GM10847 (cell line): Measurements from ENCODE around the gene PAFAH1B1.

Experiments
- POLR2A ChIP-seq: IDR thresholded peaks from 2 replicates; pipeline ENCODE4 v1.6.1; 2011; ENCODE audit not compliant: insufficient read length; ENCODE audit errors: extremely low read depth

PAFAH1B1 gene

DNA sequence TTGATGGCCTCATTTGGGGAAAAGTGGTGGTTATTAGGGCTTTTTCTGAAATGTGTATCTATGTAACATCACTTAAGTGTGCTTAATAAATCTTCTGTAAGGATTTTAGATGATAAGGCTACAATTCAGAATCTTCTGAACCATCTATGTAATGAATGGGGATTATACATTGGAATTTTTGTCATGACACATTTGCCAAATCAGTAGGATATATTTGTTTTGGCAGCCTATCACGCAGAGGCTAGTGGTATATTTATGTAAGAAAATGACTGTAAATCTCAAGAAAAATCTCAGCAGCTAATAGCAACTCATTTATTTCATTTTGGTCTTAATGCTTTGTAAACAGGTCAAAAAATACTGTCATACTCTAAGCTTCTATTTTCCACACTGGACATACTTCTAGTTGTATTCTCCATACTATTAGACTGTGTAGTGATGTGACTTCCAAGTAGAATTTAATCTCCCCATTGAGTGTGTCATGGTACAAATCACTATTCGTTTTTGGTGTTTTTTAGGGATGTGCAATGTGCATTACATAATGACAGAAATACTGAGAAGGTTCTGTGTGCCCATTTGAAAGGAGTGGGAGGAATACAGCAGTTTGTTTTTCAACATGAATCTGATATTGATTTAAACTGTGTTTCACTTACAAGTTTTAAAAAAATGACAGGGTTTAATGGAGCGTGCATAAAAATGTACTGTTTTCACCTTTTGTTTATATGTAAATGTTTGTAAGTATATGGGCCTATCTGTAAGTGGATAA, 88.9 kb downstream of the PAFAH1B1 start:
- TF ChIP-seq POLR2A: no peak

DNA sequence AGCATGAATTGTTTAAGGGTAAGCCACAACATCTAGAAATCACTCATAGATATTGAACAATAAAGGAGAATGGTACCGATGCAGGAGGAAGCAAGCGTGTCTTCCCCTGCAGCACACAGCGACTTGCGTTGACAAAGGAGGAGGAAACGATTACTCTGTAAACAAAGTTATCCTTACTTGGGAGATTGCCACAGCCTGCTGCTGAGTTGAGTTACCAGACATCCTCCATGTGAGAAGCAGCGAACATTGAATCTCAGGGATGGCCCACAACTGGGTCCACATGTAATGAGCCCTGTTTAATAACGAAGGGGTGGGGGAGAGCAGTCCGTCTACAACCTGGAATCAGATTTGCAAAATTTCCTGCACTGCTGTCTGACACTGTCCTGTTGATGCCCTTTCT, 90.5 kb downstream of the PAFAH1B1 start:
- TF ChIP-seq POLR2A: no peak

DNA sequence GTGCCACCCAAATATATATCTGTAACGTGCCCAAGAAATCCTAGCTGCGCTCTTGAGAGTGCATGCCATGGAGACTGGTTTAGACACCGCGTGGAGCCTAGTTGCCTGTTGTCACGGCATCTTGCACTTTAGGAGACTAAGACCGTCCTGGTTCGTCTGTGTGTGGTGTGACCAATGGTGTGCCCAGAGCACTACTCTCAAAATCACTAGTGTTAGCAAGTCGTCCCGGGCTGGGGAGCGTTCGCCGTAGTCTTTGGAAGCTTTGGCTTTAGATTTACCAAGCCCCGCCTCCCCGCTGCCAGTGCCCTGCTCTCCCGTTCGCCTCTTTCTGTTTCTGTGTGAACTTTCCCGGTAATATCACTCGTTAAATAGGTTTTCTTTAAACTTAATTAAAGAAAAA, 91.1 kb downstream of the PAFAH1B1 start:
- TF ChIP-seq POLR2A: no peak

DNA sequence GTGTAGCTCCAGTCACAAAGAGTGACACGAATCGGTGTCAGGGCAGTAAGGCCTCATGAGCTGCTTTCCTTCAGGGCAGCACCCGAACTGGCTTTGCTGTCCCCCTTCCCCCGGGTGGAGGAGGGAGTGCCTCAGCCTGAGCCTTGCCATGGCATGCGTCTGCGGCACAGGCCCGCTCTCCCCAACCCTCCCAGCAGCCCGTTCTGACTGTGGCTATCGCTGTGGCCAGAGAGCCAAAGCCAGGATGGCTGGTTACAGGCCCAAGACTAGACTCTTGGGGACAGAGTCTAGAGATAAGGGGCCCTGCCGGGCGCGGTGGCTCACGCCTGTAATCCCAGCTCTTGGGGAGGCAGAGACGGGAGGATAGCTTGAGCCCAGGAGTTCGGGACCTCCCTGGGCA, 92.2 kb downstream of the PAFAH1B1 start:
- no peak for TF ChIP-seq POLR2A

DNA sequence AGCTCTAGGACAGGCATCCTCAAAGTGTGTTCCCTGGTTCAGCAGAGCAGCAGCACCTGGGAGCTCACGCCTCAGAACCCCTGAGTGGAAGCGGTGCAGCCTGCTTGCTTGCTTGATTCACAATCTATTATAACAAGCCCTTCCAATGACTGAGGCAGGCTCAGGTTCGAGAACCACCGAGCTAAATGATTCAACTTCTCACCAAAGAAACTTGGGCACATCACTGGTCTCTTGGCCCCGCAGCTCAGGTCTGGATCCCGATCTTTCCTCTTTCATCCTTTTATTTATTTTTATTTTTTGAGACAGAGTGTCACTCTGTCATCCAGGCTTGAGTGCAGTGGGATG, 93.6 kb downstream of the PAFAH1B1 start:
- no peak for TF ChIP-seq POLR2A

DNA sequence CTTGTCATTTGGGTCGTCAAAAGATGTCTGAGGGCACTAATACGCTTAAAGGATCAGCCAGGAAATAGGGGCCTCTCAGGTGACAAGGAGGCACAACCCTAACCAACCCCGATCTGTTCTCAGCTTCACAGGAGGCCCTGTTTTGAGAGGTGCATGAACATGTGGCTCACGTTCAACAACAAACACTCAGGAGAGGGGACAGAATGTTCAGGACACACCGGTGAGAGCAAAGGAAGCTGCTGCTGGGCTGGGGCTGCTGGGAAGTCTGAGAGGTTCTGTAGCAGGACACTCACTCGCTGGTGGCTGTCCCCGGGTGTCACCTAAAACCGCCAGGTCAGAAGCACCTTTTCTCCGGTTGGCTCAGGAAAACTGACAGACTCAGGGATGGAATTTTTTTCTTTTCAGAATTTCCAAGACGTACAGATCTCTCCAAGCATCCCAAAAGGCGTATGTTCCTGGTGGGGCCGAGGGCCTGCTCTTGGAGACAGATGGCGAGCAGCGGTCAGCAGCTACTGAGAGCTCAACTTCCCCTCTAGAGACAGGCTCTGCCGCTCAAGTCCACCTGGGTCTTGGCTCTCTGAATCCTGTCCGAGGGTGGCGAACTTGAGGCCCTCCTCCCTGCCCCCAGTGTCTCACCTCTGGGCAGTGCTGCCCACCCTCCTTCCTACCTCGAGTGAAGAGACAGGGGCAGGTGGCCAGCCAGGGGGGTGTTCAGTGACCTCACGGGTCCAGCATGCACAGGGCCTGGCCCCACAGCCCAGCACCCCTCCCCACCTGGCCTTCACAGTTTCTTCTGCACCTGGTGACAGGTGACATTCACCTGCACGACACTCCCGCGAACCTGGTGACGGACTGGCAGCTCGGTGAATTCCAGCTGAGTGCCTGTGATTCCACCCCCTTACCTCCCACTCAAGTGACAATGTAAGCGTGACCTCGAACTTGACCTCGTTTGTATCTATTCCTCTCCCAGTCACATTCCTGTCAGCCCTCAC, 95.2 kb downstream of the PAFAH1B1 start:
- TF ChIP-seq POLR2A: no peak

DNA sequence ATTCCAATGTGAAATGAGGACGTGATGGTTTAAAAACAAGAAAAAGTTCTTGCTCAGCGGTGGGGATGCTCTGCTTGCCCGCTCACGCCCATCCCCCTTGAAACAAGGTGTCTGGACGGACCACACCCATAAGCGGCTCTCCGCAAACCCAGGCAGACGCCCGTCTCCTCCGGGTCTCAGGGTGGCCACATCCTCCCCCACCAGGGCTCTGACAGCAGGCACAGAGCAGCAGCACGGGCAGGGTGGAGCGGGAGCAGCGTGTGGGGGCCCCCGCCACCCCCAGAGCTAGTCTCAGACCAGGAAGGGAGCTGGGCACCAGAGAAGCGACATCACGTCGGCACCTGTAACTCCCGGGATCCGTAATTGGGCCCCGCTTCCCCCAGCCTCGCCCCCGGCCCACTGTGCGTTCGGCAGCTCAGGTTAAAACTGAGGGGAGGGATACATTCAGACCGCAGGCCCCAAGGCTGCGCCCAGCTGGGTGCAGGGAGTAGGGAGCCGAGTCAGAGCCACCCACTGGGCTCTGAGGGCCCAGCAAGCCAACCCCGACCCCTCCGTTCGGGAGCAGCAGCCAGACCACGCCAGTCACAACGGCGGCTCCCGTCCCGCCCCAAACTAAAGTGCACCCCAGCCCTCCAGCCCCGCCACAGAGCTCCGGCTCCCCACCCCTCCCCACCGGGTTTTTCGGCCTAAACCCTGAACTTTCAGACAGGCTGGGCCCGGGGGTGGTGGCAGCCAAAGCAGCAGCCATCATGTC, 96.1 kb downstream of the PAFAH1B1 start:
- TF ChIP-seq POLR2A: no peak

DNA sequence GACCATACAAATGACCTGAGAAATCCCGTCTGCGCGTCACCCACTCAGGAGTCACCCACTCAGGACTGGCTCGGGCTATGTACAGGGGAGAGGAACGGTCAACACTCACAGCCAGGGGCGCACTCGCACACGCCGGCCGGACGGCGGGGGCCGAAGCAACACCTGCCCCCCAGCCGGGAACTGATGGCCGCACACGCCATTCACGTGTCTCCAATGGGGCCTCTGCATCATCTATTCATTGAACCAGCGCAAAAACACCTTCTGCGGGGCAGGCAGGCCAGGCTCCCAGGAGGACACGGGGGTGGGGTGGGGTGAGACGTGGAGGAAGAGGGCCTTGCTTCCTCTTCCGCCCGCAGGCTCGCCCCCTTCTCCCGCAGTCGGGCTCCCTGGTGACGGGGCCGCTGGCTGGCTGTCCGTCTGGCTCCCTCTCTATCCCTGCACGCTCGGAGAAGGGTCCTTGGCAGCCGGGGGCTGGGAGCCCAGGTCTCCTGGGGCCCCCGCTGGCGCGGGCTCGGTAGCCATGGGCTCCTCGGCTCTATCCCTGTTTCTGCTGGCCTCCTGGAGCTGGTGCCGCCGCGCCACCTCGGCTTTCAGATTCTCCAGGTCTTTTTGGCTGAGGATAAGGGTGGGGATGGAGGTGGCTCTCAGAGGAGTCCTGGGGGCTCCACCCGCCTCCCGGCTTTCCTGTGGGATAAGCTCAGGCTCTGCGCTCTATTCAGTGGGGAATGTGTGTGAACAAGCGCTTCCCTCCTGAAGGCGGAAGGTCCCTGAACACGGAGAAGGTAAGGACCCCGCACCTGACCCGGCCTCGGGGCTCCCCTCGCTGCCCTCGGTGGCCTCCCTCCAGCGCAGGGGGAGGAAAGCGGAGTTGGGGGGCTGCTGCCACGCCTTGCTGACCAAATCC, 97.0 kb downstream of the PAFAH1B1 start:
- TF ChIP-seq POLR2A: no peak

DNA sequence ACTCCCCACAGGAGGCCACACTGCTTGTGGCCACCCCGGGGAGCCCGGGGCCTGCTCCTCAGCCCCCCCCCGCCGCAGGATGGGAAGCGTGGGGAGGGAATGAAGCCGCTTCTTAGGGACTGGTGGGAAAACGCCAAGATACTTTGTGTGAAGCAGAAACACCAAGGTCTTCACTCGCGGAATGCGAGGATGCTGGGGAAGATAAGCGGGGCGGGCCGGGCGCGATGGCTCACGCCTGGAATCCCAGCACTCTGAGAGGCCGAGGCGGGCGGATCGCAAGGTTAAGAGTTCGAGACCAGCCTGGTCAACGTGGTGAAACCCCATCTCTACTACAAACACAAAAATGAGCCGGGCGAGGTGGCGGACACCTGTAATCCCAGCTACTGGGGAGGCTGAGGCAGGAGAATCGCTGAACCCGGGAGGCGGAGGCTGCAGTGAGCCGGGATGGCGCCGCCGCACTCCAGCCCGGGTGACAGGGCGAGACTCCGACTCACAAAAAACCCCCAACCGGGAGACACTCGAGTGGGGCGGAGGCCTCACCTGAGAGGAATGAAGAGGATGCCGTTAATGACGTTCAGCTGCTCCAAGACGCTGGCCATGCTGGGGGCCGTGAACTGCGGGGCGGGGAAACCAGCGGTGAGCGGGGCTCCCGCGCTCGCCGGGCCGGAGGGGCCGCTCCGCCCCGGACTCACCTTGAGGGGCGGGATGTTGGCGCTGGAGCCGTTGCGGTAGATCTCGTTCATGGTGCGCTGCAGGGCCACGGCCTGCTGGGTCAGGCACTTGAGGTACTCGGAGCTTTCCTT, 97.8 kb downstream of the PAFAH1B1 start:
- no peak for TF ChIP-seq POLR2A

DNA sequence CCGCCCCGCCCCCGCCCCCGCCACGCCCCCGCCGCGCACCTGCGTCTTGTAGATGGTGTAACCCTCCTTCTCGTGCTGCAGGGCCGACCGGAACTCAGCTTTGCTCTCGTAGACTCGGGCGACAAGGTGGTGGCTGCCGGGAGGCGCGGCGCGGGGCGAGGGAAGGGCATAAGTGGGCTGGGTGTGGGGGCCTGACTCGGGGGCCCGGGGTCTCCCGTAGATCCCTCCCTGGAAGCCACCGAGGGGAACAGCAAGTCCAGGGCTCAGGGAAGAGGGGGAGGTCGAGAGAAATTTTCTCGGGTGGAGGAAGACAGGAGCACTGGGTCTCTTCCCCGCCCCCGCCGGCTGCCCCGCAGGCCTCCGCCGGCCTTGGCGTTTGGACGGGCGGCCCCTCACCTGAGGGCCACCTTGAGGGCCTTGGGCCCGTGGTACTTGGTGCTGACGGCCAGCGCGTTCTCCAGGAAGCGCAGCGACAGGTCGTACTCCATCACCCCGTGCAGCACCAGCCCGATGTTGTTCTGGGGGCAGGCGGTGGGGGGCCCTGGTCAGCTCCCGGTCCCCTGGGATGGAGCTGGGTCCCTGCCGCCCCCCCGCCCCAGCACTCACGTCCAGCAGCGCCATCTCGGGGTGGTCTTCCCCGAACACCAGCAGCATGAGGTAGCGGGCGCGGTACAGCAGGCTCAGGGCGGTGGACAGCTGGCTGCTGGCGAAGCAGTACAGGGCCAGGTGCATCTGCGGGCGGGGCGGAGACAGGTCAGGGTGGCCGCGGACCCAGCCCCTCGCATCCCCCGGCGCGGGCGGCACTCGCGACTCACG, 98.7 kb downstream of the PAFAH1B1 start:
- TF ChIP-seq POLR2A: no peak

DNA sequence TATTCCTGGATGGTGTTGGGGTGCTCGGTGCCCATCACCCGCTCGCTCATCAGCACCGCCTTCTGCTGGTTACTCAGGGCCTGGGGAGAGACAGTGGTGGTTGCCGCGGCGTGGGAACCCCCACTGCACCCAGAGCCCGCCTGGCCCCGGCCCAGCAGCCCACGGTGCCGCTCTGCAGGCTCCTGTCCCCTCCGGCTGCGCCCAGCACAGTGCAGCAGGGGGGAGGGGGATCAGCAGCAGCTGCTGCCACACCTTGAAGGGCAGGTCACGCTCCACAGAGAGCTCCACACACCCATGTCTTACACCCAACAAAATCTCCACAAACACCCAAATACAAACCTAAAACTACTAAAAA, 99.3 kb downstream of the PAFAH1B1 start:
- TF ChIP-seq POLR2A: no peak

DNA sequence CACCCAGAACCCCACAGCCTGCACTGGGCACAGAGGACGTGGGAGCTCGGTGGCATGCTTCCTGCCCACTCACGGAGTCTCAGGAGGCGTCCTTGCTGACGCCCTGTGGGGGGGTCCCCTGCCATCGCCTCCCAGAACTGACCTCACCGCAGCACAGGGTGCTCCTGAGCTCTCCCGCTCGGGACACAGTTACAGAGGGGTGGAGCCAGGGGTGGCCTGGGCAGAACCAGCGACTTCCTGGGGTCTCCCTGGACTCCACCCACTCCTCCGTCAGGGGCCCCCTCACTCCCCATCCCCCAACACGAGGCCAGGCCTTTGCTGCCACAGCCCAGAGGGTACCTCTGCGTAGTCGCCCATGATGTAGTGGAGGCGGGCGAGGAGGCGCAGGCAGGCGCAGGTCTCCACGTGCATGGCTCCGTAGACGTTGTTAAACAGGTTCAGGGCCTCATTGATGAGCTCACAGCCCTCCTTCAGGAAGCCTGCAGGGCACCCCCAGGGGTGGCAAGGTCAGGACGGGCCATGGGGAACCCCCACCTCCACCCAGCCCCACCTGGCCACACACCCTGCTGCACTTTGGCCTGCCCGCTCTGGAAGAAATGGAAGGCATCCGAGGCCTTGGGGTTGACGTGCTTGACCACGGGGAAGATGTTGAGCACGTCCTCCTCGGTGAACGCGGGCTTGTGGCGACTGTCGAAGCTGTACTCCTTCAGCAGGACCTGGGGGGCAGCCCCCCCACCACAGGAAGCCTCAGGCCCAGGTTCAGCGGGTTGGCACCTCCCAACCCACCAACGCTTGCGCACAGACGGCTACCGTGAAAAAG, 100.3 kb downstream of the PAFAH1B1 start:
- no peak for TF ChIP-seq POLR2A
